A549 treated with AZD9567 at 1 μM for 4 hours (cell line): Measurements from ENCODE around the gene ICA1. TPM values are rescaled to one million over a fixed set of nuclear protein-coding genes. Genes with fewer than 3 reads are reported as not detected.

Experiments used
- total RNA-seq: library from RNA; stranded (reverse); fragments of 200-300 nt; extraction: Qiagen RNA extraction; gene quantifications from 5 replicates; pipeline ENCODE4 v1.2.3, GENCODE V29; 2022; ENCODE audit not compliant: insufficient read depth

ICA1 gene
- 1.1 to 2.3 TPM (median 1.3 TPM) in 5 replicates for total RNA-seq

GRCh38 chr7:8261711-8262695, at the start of gene ICA1:
TSS of gene ICA1 (minus strand) at chr7:8262167. CDS start at chr7:8235926, 26,241 bp downstream.

Other genes with a start within 250 kb of the ICA1 start
- not detected in 5 replicates for gene NXPH1, start 171.4 kb upstream of the ICA1 start, total RNA-seq